ENCODE results near the gene HOTAIR. TPM values are rescaled to one million over a fixed set of nuclear protein-coding genes. Genes with fewer than 3 reads are reported as not detected.

The HOTAIR gene
- total RNA-seq, 3 donors from 2014 or later: not detected

DNA sequence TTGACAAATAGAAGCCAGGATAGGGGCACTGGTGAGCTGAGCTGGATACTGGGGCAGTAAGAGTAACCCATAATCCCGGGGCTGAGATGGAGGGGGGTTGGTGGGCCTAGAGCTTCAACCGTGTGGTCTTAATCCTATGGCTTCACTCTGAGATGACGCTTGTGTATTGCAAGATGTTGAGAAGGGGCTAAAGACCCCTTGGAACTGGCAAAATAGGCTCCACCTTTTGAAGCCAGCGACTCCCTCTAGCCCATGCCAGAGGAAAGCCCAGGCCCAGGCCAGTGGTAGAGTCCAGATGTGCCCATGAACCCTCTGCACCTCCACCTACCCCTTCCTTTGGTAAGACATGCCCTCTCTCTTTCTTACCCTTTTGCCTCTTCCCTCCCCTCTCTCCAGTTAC is 15.4 kb downstream of the HOTAIR start:
- no peak for ATAC-seq
- Mint-ChIP-seq H3K27me3 (ENCODE audit: low read depth) (peaks cover 84% of the 10 kb centered on the region), H3K4me3 (no peak overlapping the region), H3K36me3 (ENCODE audit: insufficient read depth) (no peaks in the 10 kb centered on the region), H3K9me3 (no peaks in the 10 kb centered on the region), H3K4me1 (ENCODE audit: low read depth) (peaks cover 23% of the 10 kb centered on the region)
- no peak for DNase-seq

DNA sequence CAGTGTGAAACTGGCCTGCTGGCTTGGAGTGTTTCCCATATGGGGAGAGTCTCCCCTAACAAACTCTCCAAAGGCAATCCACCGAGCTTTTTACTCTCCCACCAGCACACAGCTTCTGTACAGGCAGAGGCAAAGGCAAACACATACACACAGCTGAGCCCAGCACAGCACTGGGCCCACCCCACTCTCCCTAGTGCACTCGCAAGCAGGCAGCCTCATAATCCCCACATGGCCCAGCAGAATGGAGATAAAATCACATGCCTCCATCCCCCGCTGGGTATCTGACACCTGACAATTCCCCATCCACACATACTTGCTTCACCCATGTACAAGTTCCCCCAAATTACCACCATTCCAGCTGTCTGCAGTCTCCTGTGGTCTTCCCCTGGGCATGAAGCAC is 16.6 kb downstream of the HOTAIR start:
- H3K36me3 Mint-ChIP-seq (ENCODE audit: insufficient read depth): no peaks in the 10 kb centered on the region
- DNase-seq: no peak
- no peak for ATAC-seq
- peaks cover 86% of the 10 kb centered on the region for H3K27me3 Mint-ChIP-seq (ENCODE audit: low read depth)
- H3K4me1 Mint-ChIP-seq (ENCODE audit: low read depth): peaks cover 20% of the 10 kb centered on the region
- H3K9me3 Mint-ChIP-seq: no peaks in the 10 kb centered on the region
- no peak overlapping the region for H3K4me3 Mint-ChIP-seq

DNA sequence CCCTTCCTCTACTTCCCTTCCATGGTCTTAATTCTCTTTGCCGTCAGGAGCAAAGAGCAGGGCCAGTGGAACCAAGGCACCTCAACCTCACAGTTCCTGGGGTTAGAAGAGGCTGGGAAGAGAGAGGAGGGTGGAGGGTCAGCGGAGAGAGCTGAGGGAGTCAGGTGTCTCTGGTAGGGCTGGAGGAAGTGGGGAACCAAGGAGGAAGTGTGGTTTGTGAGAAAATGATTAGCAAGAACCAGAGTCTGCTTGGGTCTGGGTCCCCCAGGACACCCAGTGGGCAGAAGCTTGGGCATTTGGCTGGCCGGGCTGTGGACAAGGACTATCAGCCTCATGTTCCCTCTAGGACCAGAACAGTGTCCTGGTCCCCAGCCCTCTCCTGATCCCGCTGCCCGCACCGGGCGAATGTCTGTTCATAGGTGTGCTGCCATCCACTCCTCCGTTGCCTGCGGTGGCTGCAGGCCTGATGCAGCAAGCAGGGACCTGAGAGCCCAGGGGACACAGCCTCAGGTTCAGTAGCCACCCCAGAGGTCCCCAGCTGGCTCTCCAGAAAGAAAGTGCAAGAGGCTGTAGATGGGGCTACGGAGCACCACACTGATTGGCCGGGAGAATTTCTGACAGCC is 17.7 kb downstream of the HOTAIR start:
- Mint-ChIP-seq H3K27me3 (ENCODE audit: low read depth) (peaks cover 86% of the 10 kb centered on the region), H3K36me3 (ENCODE audit: insufficient read depth) (no peaks in the 10 kb centered on the region), H3K4me1 (ENCODE audit: low read depth) (peaks cover 20% of the 10 kb centered on the region), H3K9me3 (no peaks in the 10 kb centered on the region), H3K4me3 (no peak overlapping the region)
- no peak for DNase-seq
- ATAC-seq: no peak

DNA sequence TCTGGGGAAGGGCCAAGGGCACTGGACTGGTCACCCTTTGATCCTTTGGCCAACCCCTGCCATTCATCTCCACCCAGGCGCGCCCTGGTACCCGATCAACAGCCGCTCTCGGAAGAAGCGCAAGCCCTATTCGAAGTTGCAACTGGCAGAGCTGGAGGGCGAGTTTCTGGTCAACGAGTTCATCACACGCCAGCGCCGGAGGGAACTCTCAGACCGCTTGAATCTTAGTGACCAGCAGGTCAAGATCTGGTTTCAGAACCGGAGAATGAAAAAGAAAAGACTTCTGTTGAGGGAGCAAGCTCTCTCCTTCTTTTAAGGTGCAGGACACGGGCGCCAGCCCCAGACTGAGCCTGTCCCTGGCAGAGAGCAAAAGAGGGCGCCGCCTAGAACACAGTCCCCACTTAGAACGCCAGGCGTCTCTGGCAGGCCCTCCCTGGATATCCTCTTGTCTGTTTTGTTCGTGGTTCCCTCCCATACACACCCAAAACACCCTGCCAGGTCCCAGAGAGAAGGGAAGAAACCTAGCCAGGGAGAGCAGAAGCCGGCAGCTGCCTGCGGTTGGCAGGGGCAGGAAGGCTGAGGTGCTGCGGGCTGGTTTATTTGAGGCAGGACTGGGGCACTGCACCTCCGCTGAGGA is 18.4 kb downstream of the HOTAIR start:
- no peak overlapping the region for H3K4me3 Mint-ChIP-seq
- H3K9me3 Mint-ChIP-seq: no peaks in the 10 kb centered on the region
- ATAC-seq: peak in 1 of 2 donors; percentile 38
- no peaks in the 10 kb centered on the region for H3K36me3 Mint-ChIP-seq (ENCODE audit: insufficient read depth)
- H3K4me1 Mint-ChIP-seq (ENCODE audit: low read depth): peaks cover 22% of the 10 kb centered on the region
- DNase-seq: no peak
- H3K27me3 Mint-ChIP-seq (ENCODE audit: low read depth): peaks cover 86% of the 10 kb centered on the region

DNA sequence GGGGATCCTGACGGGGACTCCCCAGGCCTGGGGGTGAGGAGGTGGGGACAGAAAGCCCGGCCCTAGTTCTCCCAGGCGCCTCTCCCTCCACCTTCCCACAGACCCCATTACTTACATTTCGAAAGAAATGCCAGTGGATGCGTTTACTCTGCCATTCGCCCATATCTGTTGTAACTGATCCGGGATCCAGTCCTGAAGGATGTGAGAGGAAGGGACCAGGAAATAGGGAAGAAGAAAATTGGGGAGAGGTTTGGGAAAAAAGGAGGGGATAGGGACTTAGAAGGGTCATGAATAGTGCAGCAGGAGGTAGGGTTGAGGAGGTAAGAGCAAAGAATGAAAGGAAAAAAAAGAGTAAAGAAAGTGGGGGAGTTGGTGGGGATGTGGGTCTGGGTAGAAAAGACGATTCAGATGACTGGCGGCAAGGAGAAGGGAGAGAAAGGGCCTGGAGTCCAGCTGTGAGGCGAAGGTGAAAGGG is 18.9 kb downstream of the HOTAIR start:
- no peaks in the 10 kb centered on the region for H3K36me3 Mint-ChIP-seq (ENCODE audit: insufficient read depth)
- no peak for DNase-seq
- H3K27me3 Mint-ChIP-seq (ENCODE audit: low read depth): peaks cover 91% of the 10 kb centered on the region
- H3K4me3 Mint-ChIP-seq: no peak overlapping the region
- H3K4me1 Mint-ChIP-seq (ENCODE audit: low read depth): peaks cover 26% of the 10 kb centered on the region
- ATAC-seq: no peak
- H3K9me3 Mint-ChIP-seq: no peaks in the 10 kb centered on the region

DNA sequence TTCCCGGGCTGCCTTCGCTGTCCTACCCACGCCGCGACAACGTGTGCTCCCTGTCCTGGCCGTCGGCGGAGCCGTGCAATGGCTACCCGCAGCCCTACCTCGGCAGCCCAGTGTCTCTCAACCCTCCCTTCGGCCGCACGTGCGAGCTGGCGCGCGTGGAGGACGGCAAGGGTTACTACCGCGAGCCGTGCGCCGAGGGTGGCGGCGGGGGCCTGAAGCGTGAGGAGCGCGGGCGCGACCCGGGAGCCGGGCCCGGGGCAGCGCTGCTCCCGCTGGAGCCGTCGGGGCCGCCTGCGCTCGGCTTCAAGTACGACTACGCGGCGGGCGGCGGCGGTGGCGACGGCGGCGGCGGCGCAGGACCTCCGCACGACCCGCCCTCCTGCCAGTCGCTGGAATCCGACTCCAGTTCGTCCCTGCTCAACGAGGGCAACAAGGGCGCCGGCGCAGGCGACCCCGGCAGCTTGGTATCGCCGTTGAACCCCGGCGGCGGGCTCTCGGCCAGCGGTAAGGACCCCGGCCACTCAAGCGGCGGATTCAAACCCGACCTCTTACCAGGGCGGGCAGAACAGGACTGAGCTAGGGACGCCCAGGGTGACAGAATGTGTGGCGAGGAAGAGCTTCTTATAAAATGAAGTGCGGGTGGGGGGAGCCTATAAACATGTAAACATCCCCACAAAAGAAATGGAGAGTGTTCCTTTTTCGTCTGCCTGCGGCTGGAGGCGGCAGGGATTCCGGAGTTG is 19.5 kb downstream of the HOTAIR start:
- DNase-seq (no peak), ATAC-seq (no peak)
- peaks cover 22% of the 10 kb centered on the region for H3K4me1 Mint-ChIP-seq (ENCODE audit: low read depth)
- H3K36me3 Mint-ChIP-seq (ENCODE audit: insufficient read depth): no peaks in the 10 kb centered on the region
- H3K4me3 Mint-ChIP-seq: no peak overlapping the region
- peaks cover 92% of the 10 kb centered on the region for H3K27me3 Mint-ChIP-seq (ENCODE audit: low read depth)
- H3K9me3 Mint-ChIP-seq: no peaks in the 10 kb centered on the region

DNA sequence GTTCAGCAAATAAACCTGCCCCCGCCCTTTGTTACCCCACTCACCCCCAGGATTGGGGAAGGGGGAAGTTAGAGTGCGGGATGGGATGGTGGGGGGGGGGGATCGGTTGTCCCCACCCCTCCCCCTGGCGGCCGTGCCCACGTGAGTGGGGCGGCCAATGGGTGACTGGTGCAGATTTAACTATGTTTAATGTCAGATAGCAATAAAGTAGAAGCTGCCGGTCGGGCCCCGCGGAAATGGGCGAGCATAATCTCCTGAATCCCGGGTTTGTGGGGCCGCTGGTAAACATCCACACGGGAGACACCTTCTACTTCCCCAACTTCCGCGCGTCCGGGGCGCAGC is 20.1 kb downstream of the HOTAIR start, which contains the start of gene HOXC12:
Gene HOXC12, plus strand, starts transcription at position 210 of the 342 bp plus-strand sequence. Its CDS starts 27 bp downstream, at position 237.
- ATAC-seq (no peak), DNase-seq (no peak)
- H3K36me3 Mint-ChIP-seq (ENCODE audit: insufficient read depth): no peaks in the 10 kb centered on the region
- H3K4me1 Mint-ChIP-seq (ENCODE audit: low read depth): peaks cover 21% of the 10 kb centered on the region
- H3K9me3 Mint-ChIP-seq: no peaks in the 10 kb centered on the region
- H3K4me3 Mint-ChIP-seq: no peak within 1 kb of the TSS
- peaks cover 92% of the 10 kb centered on the region for H3K27me3 Mint-ChIP-seq (ENCODE audit: low read depth)

DNA sequence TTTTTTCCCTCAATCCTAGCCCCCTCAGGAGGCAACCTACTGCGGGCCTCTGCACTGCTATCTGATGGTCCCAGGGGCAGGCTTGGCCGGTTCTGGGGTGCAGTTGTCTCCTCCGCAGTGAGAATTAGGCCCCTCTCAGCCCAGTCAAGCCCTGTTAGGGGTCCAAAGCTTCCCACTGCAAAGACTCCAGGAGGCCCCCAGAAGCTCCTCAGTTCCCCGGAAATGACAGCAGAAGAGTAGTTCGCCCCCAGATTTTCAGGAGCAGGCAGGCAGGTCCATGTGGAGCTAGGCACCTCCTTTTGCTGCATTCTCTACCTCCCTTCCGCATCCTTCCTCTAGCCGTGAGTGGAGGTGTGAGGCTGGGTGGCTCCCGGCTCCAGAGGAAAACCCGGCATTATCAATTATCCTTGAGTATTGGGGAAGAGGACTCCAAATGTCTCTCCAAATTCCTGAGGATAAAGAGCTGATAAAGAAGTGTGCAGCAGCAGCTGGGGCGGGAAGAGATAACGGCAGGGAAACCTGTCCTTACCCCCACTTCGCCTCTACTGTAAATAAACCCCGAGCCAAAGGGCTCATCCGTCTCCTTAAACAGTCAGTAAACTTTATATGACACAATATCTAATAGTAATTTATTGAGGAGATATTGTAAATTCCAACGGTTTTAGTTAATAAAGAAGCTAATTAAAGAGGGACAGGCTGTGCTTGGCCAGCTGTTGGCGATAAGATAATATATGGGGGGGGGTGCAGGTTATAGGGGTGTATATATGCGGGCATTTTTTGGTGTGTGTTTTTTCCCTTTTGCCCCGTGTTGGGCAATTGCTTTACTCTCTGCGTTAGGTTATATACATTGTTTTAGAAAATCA is 20.7 kb downstream of the HOTAIR start:
- Mint-ChIP-seq H3K27me3 (ENCODE audit: low read depth) (peaks cover 92% of the 10 kb centered on the region), H3K4me3 (no peak overlapping the region), H3K4me1 (ENCODE audit: low read depth) (peaks cover 21% of the 10 kb centered on the region), H3K9me3 (no peaks in the 10 kb centered on the region), H3K36me3 (ENCODE audit: insufficient read depth) (no peaks in the 10 kb centered on the region)
- DNase-seq (no peak), ATAC-seq (no peak)

DNA sequence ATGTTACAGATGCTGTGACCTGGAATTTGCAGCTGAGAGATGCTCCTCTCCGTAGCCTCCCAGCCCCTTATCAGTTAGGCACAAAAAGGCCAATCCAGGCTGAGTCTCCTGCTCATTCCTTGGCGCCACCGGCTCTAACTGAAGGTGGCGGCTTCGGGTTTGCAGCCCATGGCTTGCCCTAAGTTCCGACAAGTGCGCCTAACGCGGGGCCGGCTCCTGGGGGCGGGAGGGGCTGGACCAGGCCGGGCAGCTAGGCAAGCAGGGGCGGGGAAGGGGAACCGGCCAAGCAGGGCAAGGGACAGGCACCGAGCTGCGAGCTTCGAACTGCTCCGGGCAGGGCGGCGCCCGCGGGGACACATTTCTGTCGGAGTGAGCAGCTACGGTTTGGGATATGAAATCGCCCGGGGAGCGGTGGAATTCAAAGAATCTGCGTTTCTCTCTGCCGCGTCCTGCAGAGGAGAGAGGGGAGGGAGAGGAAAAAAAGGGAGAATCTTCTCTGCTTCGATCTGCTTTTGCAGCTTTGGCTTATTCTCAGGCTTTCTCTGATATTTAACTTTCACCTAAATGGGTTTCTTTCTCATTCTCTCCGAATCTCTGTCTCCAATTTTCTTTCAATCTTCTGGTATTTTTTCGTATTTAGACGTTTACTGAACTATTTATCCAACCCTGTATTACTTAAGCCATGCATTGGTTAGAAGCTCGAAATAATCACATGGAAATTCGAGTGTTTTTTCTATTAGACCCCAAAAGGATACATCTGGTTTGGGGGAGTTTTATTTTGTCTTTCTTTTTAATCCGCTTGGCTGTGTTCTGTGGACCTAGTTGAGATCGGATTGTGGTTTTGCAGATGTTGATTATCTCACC is 21.7 kb downstream of the HOTAIR start:
- Mint-ChIP-seq H3K4me1 (ENCODE audit: low read depth) (peaks cover 21% of the 10 kb centered on the region), H3K9me3 (no peaks in the 10 kb centered on the region), H3K27me3 (ENCODE audit: low read depth) (peaks cover 94% of the 10 kb centered on the region), H3K36me3 (ENCODE audit: insufficient read depth) (no peaks in the 10 kb centered on the region), H3K4me3 (no peak overlapping the region)
- no peak for ATAC-seq
- DNase-seq: no peak

DNA sequence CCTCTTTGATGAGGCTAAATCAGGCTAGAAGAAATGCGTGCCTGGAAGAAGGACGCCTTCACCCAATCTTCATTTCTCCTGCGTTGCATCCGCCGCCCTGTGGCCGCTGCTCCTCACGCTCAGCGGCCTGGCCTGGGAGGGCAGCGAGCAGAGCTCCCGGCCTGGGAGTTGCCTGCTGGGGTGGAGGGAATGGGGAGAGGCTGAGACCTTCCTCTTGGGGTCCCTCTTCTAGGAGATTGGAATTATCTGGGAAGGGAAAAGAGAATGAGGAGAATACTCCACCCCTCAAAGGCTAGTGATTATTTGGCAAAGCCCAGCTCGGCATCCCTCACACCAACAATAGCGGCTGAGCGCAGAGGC is 22.4 kb downstream of the HOTAIR start:
- ATAC-seq (no peak), DNase-seq (no peak)
- Mint-ChIP-seq H3K36me3 (ENCODE audit: insufficient read depth) (no peaks in the 10 kb centered on the region), H3K27me3 (ENCODE audit: low read depth) (peaks cover 94% of the 10 kb centered on the region), H3K9me3 (no peaks in the 10 kb centered on the region), H3K4me1 (ENCODE audit: low read depth) (peaks cover 21% of the 10 kb centered on the region), H3K4me3 (no peak overlapping the region)

DNA sequence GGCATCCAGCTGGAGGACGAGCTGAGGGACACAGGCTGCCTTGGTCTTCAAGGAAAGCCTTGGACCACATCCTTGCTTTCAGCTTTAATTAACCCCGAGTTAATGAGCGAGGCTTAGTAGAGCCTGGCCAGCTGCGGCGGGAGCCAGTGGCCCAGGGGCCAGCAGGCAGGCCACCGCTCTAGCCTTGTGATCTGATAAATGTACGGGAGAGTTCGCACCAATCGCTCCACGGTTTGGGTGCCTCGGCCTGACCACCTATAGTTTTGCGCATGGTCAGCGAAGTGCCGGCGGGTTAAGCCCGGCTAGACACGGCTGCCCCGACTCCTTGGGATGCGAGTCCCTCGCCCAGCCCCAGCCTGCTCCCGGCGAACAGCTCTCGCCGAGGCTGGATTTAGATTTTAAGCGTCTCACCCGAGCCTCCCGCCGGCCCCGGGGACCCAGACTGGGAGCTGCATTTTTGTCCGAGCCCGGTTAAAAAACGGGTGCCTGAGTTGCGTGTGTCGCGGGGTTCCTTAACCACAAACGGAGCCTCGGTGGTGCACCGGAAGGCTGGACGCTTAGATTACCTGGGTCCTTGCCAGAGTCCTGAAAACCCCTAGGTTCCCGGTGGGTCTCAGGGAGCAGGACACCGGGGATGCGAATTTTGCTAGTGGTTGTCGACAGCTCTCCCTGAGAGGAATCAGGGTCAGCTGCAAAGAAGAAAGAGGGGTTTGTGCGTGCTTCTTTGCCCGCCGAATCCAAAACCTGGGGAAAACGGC is 23.0 kb downstream of the HOTAIR start:
- Mint-ChIP-seq H3K36me3 (ENCODE audit: insufficient read depth) (no peaks in the 10 kb centered on the region), H3K27me3 (ENCODE audit: low read depth) (peaks cover 91% of the 10 kb centered on the region), H3K4me3 (no peak overlapping the region), H3K9me3 (no peaks in the 10 kb centered on the region), H3K4me1 (ENCODE audit: low read depth) (peaks cover 19% of the 10 kb centered on the region)
- DNase-seq (no peak), ATAC-seq (no peak)

DNA sequence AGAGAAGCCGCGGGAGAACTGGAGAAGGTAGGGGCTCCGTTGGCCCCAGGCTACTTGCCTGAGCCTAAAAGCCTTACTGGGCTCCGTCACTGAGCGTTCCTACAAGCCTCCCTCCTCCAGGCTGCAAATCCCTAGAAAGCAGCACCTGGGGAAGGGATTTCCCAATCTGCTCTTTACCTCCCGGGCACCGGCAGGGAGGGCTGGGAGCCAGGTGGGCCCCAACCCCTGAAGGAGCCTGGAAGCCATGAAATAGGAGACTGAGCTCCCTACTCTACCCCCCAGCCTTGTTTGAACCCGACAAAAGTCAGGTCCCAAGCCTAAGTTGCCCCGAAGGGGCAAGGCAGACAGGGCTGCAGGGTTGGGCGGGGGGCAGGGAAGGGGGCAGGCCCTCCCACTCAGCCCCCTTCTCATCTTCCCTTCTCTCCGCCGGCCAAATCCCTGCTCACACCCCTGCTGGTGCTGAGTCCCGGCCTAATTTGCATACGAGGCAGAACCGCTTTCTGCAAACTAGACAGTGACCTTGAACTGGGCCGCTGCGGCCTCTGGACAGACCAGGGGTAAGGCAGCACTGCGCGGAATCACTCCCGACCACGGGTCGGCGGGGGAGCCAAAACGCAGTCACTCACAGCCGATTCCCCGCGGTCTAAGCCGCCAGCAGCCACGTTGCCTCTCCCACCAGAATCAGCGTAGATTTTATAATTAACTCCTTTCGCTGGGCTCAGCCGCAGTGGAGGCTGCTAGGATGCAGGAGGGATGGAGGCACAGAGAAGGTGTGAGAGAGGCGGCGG is 23.8 kb downstream of the HOTAIR start:
- Mint-ChIP-seq H3K9me3 (no peaks in the 10 kb centered on the region), H3K4me3 (no peak overlapping the region), H3K4me1 (ENCODE audit: low read depth) (peaks cover 14% of the 10 kb centered on the region), H3K27me3 (ENCODE audit: low read depth) (peaks cover 91% of the 10 kb centered on the region), H3K36me3 (ENCODE audit: insufficient read depth) (no peaks in the 10 kb centered on the region)
- no peak for ATAC-seq
- DNase-seq: no peak
